GM12878 (cell line): Measurements from ENCODE around the gene PCYT1B. TPM values are rescaled to one million over a fixed set of nuclear protein-coding genes. Genes with fewer than 3 reads are reported as not detected.

Experiments
- ATAC-seq: fragments of 200-7000 bp; cut with Tn5 transposase; 3 replicates; pipeline ENCODE4 v1.9.1; 2020; ENCODE audit warnings: mild to moderate bottlenecking, moderate library complexity
- BruUV-seq: library from RNA; stranded (reverse); fragments of 400-500 nt; replicated peaks from 2 replicates; lab custom pipeline; 2021; lab: Mats Ljungman, UMichigan
- CTCF ChIA-PET: fragments of 300-600 bp; sonication (Branson Sonifier 250); formaldehyde crosslinking; extraction: SDS; loops from one replicate; lab custom pipeline; 2021; ENCODE audit warnings: inconsistent platforms; lab: Yijun Ruan, JAX
- POLR2A ChIA-PET: fragments of 350-600 bp; formaldehyde crosslinking; extraction: SDS; loops from one replicate; lab custom pipeline; 2021; ENCODE audit warnings: inconsistent platforms; lab: Charles Lee
- RAD21 ChIA-PET: fragments of 300-600 bp; sonication (Branson Sonifier 250); formaldehyde crosslinking; loops from one replicate; lab custom pipeline; 2023; ENCODE audit warnings: antibody characterized with exemption; ENCODE audit not compliant: unreplicated experiment; lab: Charles Lee
- SMC1A ChIA-PET: fragments of 300-600 bp; sonication (Branson Sonifier 250); formaldehyde crosslinking; loops from one replicate; lab custom pipeline; 2023; ENCODE audit not compliant: unreplicated experiment, uncharacterized antibody; lab: Charles Lee
- DNase-seq: peaks from one replicate; pipeline ENCODE4 v3.0.0-alpha.2; 2011; ENCODE audit warnings: low read depth, low spot score
- FAIRE-seq: peaks from 3 replicates; lab custom pipeline; 2011; peaks lifted over from hg19 to GRCh38; lab: Jason Lieb, UNC
- H2AFZ ChIP-seq: 2 replicates; pipeline ENCODE4 v1.6.0; 2011; ENCODE audit warnings: low read depth, low read length, control low read depth; ENCODE audit not compliant: control insufficient read depth
- H3K27ac ChIP-seq: 2 replicates; pipeline ENCODE4 v1.5.1; 2011; ENCODE audit warnings: control low read depth; ENCODE audit not compliant: control insufficient read depth, insufficient read depth
- H3K27me3 ChIP-seq, 2 experiments: replicated peaks in 1 of 2; 2 replicates each; pipeline versions ENCODE4 v1.6.0 to v1.6.1; 2011; ENCODE audit warnings: low read length in 1 of 2; ENCODE audit not compliant: control insufficient read depth in 2 of 2, insufficient read depth in 2 of 2
- H3K36me3 ChIP-seq, 2 experiments: 2 replicates each; pipeline ENCODE4 v1.5.1; 2011; ENCODE audit warnings: low read length in 1 of 2; ENCODE audit not compliant: control insufficient read depth in 2 of 2, insufficient read depth in 2 of 2
- H3K4me1 ChIP-seq: 2 replicates; pipeline ENCODE4 v1.6.1; 2011; ENCODE audit warnings: mild to moderate bottlenecking, low read length, moderate library complexity, mixed read lengths; ENCODE audit not compliant: control insufficient read depth, insufficient read depth
- H3K4me2 ChIP-seq: 2 replicates; pipeline ENCODE4 v1.6.0; 2011; ENCODE audit warnings: control low read depth; ENCODE audit not compliant: control insufficient read depth, insufficient read depth
- H3K4me3 ChIP-seq: fragments of 200-600 bp; sonication (generic); 2 replicates; pipeline ENCODE4 v1.5.1; 2016
- H3K79me2 ChIP-seq: 2 replicates; pipeline ENCODE4 v1.6.0; 2011; ENCODE audit warnings: low read length; ENCODE audit not compliant: control insufficient read depth, insufficient read depth
- H3K9ac ChIP-seq: 2 replicates; pipeline ENCODE4 v1.8.0; 2011; ENCODE audit warnings: low read length, control low read depth, mixed read lengths; ENCODE audit not compliant: control insufficient read depth, insufficient read depth
- H3K9me3 ChIP-seq: replicated peaks from 3 replicates; pipeline ENCODE4 v1.5.1; 2011; ENCODE audit warnings: mild to moderate bottlenecking, low read length; ENCODE audit not compliant: control insufficient read depth, insufficient read depth
- H4K20me1 ChIP-seq: 2 replicates; pipeline ENCODE4 v1.6.0; 2011; ENCODE audit not compliant: control insufficient read depth, insufficient read depth
- DPF2 ChIP-seq: fragments of 450-650 bp; IDR thresholded peaks from 2 replicates; pipeline ENCODE4 v1.6.1; 2017; ENCODE audit warnings: mild to moderate bottlenecking
- POLR2AphosphoS2 ChIP-seq: IDR thresholded peaks from 2 replicates; pipeline ENCODE4 v1.6.1; 2011; ENCODE audit warnings: low read depth, mild to moderate bottlenecking, low read length, improper control_type of control experiment, moderate library complexity
- RCOR1 ChIP-seq: conservative IDR thresholded peaks from 2 replicates; pipeline ENCODE4 v1.6.1; 2012; ENCODE audit warnings: low read depth, low read length, improper control_type of control experiment
- WGBS: methylation state at CpG from one replicate; pipeline ENCODE4 v1.1.6; 2016; ENCODE audit warnings: low lambda C conversion rate; ENCODE audit not compliant: insufficient replicate concordance, insufficient coverage; ENCODE audit errors: missing lambda C conversion rate; 5-methylcytosine and 5-hydroxymethylcytosine counted together
- in situ Hi-C: fragments of 300-500 bp; cut with MboI; formaldehyde crosslinking; loops from 9 replicates; pipeline ENCODE4 v1.14.3; 2018; ENCODE audit warnings: mixed read lengths
- intact Hi-C: fragments of 100-400 bp; cut with micrococcal nuclease; formaldehyde crosslinking; loops from one replicate; pipeline ENCODE4 v1.14.2; 2022; ENCODE audit not compliant: unreplicated experiment
- polyA plus RNA-seq, 11 experiments: library from polyadenylated mRNA; depleted of rRNA in 4 of 11; unstranded in 6 of 11; stranded (reverse) in 5 of 11; fragments of >200 nt; fragmentation: Nextera tagmentation in 4 of 11; fragmentation: Illumina TruSeq in 1 of 11; extraction: Ambion mirVana in 4 of 11; extraction: Trizol in 1 of 11; gene quantifications; 1 replicate in 1 of 11; 2 replicates in 10 of 11; pipeline versions ENCODE4 v1.2.1 to v1.2.3, GENCODE V29; 2011 to 2016; ENCODE audit warnings: inconsistent platforms in 2 of 11, missing spikeins in 2 of 11, low read depth in 1 of 11
- total RNA-seq, 4 experiments: library from RNA; depleted of rRNA in 3 of 4; stranded (reverse); fragments of >200 nt in 3 of 4; fragmentation: Illumina TruSeq in 1 of 4; extraction: Trizol in 1 of 4; gene quantifications; 2 replicates each; pipeline versions ENCODE4 v1.2.1 to v1.2.3, GENCODE V29; 2013 to 2021
- TF ChIP-seq, protein P1 (sequence below): IDR thresholded peaks from 2 replicates; pipeline ENCODE4 v1.6.1; 2011; ENCODE audit warnings: low read depth, low read length, improper control_type of control experiment, borderline replicate concordance
- TF ChIP-seq, protein P2 (sequence below): fragments of 450-650 bp; IDR thresholded peaks from 2 replicates; pipeline ENCODE4 v1.6.1; 2016; ENCODE audit warnings: mild to moderate bottlenecking, moderate library complexity, borderline replicate concordance

Gene PCYT1B
- total and polyA plus RNA-seq, 10 of the 15 experiments (the other 5 are each of a cell fraction or from before 2014, with no cell fraction given) = 0.10 TPM; not detected in 9

DNA sequence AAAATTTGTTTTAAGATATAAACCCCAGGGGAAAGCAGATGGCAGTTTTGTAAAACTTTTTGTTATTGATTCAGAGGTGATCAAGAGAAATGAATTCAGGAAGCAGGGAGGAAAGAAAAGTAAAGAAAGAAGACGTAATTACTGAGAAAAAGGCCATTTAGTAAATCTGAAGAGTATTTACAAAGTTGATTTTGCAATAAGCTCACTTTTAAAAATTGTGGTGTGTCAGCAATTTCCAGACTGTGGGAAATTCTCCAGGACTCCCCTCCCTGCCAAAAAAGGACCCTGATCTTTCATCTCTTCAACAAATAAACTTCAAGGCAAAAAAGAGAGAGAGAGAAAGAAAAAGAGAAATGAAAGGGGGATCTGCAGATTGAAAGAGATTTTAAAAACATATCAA is 36.6 kb downstream of the PCYT1B start:
- RAD21 ChIA-PET = no interaction called here
- FAIRE-seq = no peak
- Histone ChIP-seq H3K9me3 (no peaks in the 10 kb centered on the region), H3K4me2 (no peak overlapping the region), H3K36me3 (no peaks in the 10 kb centered on the region), H3K4me1 (no peaks in the 10 kb centered on the region), H3K4me3 (no peak overlapping the region), H3K79me2 (no peaks in the 10 kb centered on the region), H3K9ac (no peak overlapping the region), H4K20me1 (no peaks in the 10 kb centered on the region), H3K27me3 (no peaks in the 10 kb centered on the region), H2AFZ (no peak overlapping the region), H3K27ac (no peak overlapping the region)
- no TSS peak for BruUV-seq
- ATAC-seq = no peak
- in situ Hi-C loops = no loop called here
- POLR2A ChIA-PET = no interaction called here
- CTCF ChIA-PET = interaction anchor here (0.6 kb wide), 2 partner anchors 262 to 1886 kb away, joined by 3 to 5 read pairs; no protein-coding TSS in a partner anchor
- WGBS = 0% methylated on average over 1 of the region's 1 CpG
- TF ChIP-seq DPF2 (no peak), RCOR1 (no peak), POLR2AphosphoS2 (no peak)
- TF ChIP-seq, protein P1, sequence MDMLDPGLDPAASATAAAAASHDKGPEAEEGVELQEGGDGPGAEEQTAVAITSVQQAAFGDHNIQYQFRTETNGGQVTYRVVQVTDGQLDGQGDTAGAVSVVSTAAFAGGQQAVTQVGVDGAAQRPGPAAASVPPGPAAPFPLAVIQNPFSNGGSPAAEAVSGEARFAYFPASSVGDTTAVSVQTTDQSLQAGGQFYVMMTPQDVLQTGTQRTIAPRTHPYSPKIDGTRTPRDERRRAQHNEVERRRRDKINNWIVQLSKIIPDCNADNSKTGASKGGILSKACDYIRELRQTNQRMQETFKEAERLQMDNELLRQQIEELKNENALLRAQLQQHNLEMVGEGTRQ = no peak
- TF ChIP-seq, protein P2, sequence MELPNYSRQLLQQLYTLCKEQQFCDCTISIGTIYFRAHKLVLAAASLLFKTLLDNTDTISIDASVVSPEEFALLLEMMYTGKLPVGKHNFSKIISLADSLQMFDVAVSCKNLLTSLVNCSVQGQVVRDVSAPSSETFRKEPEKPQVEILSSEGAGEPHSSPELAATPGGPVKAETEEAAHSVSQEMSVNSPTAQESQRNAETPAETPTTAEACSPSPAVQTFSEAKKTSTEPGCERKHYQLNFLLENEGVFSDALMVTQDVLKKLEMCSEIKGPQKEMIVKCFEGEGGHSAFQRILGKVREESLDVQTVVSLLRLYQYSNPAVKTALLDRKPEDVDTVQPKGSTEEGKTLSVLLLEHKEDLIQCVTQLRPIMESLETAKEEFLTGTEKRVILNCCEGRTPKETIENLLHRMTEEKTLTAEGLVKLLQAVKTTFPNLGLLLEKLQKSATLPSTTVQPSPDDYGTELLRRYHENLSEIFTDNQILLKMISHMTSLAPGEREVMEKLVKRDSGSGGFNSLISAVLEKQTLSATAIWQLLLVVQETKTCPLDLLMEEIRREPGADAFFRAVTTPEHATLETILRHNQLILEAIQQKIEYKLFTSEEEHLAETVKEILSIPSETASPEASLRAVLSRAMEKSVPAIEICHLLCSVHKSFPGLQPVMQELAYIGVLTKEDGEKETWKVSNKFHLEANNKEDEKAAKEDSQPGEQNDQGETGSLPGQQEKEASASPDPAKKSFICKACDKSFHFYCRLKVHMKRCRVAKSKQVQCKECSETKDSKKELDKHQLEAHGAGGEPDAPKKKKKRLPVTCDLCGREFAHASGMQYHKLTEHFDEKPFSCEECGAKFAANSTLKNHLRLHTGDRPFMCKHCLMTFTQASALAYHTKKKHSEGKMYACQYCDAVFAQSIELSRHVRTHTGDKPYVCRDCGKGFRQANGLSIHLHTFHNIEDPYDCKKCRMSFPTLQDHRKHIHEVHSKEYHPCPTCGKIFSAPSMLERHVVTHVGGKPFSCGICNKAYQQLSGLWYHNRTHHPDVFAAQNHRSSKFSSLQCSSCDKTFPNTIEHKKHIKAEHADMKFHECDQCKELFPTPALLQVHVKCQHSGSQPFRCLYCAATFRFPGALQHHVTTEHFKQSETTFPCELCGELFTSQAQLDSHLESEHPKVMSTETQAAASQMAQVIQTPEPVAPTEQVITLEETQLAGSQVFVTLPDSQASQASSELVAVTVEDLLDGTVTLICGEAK = no peak
- SMC1A ChIA-PET = interaction anchor here (0.7 to 1.0 kb wide), 2 partner anchors 13 to 34 kb away, joined by 3 read pairs; no protein-coding TSS in a partner anchor
- intact Hi-C loops = no loop called here
- no peak for DNase-seq
